ENCODE data around the gene DCXR. TPM values are rescaled to one million over a fixed set of nuclear protein-coding genes. Genes with fewer than 3 reads are reported as not detected.
A peak's percentile ranks its signal among the peaks of the same experiment; 100 is the strongest.

Gene DCXR
- total and polyA plus RNA-seq, 2 of the 13 experiments (the other 11 are each of a cell fraction or from before 2014, with no cell fraction given), result 287 to 311 TPM

DNA sequence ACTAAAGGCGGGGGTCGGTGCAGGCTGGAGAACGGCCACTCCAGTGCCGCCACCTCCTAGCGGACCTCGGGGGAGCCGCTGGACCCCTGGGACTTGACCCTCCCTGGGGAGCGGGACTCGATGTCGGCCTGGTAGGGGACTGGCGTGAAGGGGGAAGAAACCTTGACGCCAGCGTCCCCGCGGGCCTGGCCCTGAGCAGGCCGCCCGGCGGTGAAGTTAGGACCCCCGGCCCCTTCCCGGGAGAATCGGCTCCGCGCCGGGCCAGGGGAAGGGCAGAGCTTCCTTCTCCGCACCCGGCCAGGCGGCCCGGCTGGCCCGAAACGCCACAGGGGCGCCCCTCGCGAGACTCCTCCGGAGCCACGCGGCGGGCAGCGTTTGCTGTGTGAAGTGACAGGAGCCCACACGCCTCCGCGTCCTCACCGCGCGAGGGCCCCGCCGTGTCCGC lies 27.7 kb upstream of the DCXR start (continued):
- TF ChIP-seq, protein P1, sequence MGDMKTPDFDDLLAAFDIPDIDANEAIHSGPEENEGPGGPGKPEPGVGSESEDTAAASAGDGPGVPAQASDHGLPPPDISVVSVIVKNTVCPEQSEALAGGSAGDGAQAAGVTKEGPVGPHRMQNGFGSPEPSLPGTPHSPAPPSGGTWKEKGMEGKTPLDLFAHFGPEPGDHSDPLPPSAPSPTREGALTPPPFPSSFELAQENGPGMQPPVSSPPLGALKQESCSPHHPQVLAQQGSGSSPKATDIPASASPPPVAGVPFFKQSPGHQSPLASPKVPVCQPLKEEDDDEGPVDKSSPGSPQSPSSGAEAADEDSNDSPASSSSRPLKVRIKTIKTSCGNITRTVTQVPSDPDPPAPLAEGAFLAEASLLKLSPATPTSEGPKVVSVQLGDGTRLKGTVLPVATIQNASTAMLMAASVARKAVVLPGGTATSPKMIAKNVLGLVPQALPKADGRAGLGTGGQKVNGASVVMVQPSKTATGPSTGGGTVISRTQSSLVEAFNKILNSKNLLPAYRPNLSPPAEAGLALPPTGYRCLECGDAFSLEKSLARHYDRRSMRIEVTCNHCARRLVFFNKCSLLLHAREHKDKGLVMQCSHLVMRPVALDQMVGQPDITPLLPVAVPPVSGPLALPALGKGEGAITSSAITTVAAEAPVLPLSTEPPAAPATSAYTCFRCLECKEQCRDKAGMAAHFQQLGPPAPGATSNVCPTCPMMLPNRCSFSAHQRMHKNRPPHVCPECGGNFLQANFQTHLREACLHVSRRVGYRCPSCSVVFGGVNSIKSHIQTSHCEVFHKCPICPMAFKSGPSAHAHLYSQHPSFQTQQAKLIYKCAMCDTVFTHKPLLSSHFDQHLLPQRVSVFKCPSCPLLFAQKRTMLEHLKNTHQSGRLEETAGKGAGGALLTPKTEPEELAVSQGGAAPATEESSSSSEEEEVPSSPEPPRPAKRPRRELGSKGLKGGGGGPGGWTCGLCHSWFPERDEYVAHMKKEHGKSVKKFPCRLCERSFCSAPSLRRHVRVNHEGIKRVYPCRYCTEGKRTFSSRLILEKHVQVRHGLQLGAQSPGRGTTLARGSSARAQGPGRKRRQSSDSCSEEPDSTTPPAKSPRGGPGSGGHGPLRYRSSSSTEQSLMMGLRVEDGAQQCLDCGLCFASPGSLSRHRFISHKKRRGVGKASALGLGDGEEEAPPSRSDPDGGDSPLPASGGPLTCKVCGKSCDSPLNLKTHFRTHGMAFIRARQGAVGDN (CRISPR knock-in tag; IDR thresholded peaks at IDR 0.05), result peak; percentile 54; the same call in 1 of the 2 replicates
- TF ChIP-seq, protein P2, sequence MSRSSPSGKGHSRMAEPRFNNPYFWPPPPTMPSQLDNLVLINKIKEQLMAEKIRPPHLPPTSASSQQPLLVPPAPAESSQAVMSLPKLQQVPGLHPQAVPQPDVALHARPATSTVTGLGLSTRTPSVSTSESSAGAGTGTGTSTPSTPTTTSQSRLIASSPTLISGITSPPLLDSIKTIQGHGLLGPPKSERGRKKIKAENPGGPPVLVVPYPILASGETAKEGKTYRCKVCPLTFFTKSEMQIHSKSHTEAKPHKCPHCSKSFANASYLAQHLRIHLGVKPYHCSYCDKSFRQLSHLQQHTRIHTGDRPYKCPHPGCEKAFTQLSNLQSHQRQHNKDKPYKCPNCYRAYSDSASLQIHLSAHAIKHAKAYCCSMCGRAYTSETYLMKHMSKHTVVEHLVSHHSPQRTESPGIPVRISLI (CRISPR knock-in tag; IDR thresholded peaks at IDR 0.05; ENCODE audit: borderline replicate concordance), result no peak
- TF ChIP-seq SPEN (CRISPR knock-in tag; IDR thresholded peaks at IDR 0.05; ENCODE audit: low read depth), result no peak
- no peak for TF ChIP-seq ZBTB3 (CRISPR knock-in tag; IDR thresholded peaks at IDR 0.05; ENCODE audit: borderline replicate concordance, low read depth)
- TF ChIP-seq, protein P3, sequence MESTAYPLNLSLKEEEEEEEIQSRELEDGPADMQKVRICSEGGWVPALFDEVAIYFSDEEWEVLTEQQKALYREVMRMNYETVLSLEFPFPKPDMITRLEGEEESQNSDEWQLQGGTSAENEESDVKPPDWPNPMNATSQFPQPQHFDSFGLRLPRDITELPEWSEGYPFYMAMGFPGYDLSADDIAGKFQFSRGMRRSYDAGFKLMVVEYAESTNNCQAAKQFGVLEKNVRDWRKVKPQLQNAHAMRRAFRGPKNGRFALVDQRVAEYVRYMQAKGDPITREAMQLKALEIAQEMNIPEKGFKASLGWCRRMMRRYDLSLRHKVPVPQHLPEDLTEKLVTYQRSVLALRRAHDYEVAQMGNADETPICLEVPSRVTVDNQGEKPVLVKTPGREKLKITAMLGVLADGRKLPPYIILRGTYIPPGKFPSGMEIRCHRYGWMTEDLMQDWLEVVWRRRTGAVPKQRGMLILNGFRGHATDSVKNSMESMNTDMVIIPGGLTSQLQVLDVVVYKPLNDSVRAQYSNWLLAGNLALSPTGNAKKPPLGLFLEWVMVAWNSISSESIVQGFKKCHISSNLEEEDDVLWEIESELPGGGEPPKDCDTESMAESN (CRISPR knock-in tag; conservative IDR thresholded peaks at IDR 0.05), result no peak
- TF ChIP-seq, protein P4, sequence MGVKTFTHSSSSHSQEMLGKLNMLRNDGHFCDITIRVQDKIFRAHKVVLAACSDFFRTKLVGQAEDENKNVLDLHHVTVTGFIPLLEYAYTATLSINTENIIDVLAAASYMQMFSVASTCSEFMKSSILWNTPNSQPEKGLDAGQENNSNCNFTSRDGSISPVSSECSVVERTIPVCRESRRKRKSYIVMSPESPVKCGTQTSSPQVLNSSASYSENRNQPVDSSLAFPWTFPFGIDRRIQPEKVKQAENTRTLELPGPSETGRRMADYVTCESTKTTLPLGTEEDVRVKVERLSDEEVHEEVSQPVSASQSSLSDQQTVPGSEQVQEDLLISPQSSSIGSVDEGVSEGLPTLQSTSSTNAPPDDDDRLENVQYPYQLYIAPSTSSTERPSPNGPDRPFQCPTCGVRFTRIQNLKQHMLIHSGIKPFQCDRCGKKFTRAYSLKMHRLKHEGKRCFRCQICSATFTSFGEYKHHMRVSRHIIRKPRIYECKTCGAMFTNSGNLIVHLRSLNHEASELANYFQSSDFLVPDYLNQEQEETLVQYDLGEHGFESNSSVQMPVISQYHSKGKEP (CRISPR knock-in tag; IDR thresholded peaks at IDR 0.05), result no peak
- TF ChIP-seq, protein P5, sequence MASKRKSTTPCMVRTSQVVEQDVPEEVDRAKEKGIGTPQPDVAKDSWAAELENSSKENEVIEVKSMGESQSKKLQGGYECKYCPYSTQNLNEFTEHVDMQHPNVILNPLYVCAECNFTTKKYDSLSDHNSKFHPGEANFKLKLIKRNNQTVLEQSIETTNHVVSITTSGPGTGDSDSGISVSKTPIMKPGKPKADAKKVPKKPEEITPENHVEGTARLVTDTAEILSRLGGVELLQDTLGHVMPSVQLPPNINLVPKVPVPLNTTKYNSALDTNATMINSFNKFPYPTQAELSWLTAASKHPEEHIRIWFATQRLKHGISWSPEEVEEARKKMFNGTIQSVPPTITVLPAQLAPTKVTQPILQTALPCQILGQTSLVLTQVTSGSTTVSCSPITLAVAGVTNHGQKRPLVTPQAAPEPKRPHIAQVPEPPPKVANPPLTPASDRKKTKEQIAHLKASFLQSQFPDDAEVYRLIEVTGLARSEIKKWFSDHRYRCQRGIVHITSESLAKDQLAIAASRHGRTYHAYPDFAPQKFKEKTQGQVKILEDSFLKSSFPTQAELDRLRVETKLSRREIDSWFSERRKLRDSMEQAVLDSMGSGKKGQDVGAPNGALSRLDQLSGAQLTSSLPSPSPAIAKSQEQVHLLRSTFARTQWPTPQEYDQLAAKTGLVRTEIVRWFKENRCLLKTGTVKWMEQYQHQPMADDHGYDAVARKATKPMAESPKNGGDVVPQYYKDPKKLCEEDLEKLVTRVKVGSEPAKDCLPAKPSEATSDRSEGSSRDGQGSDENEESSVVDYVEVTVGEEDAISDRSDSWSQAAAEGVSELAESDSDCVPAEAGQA (IDR thresholded peaks at IDR 0.05; ENCODE audit: low read depth), result no peak
- TF ChIP-seq, protein P5 (CRISPR knock-in tag; IDR thresholded peaks at IDR 0.05; ENCODE audit: borderline replicate concordance), result no peak
- TF ChIP-seq, protein P6, sequence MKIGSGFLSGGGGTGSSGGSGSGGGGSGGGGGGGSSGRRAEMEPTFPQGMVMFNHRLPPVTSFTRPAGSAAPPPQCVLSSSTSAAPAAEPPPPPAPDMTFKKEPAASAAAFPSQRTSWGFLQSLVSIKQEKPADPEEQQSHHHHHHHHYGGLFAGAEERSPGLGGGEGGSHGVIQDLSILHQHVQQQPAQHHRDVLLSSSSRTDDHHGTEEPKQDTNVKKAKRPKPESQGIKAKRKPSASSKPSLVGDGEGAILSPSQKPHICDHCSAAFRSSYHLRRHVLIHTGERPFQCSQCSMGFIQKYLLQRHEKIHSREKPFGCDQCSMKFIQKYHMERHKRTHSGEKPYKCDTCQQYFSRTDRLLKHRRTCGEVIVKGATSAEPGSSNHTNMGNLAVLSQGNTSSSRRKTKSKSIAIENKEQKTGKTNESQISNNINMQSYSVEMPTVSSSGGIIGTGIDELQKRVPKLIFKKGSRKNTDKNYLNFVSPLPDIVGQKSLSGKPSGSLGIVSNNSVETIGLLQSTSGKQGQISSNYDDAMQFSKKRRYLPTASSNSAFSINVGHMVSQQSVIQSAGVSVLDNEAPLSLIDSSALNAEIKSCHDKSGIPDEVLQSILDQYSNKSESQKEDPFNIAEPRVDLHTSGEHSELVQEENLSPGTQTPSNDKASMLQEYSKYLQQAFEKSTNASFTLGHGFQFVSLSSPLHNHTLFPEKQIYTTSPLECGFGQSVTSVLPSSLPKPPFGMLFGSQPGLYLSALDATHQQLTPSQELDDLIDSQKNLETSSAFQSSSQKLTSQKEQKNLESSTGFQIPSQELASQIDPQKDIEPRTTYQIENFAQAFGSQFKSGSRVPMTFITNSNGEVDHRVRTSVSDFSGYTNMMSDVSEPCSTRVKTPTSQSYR (CRISPR knock-in tag; IDR thresholded peaks at IDR 0.05; ENCODE audit: borderline replicate concordance), result no peak
- TF ChIP-seq ZNF878 (CRISPR knock-in tag; IDR thresholded peaks at IDR 0.05), result no peak
